ENCODE data around the gene NXPH3.

NXPH3 gene

GRCh38 chr17:49580055-49580721 is 4.5 kb downstream of the NXPH3 start:
- no peak overlapping the region for H3K4me3 ChIP-seq (ENCODE audit: control insufficient read depth, low read depth, low read length)
- no peak for DNase-seq (ENCODE audit: low read depth)
- TF ChIP-seq CTCF (IDR thresholded peaks at IDR 0.05; ENCODE audit: control insufficient read depth, insufficient read depth, low read depth, low read length, missing control alignments) = no peak

GRCh38 chr17:49580981-49581647 is 5.4 kb downstream of the NXPH3 start:
- no peak for TF ChIP-seq CTCF (IDR thresholded peaks at IDR 0.05; ENCODE audit: control insufficient read depth, insufficient read depth, low read depth, low read length, missing control alignments)

DNA sequence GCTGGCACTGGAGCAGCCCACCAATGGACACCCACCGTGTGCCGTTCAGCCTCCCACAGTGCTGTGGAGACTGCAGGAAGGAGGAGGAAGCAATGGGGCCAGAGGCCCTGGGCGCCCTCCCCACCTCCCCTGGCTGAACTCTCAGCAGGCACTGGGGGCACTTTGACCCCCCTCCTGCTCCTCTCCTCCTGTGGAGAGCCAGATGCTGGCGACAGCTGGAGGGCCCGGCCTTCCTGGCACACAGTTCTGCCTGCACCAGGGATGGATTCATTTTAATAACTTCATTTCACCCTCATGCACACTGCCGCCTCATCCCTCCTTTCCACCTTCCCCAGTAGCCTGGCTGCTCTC is 6.0 kb downstream of the NXPH3 start:
- no peak overlapping the region for H3K4me3 ChIP-seq (ENCODE audit: control insufficient read depth, low read depth, low read length)
- TF ChIP-seq CTCF (IDR thresholded peaks at IDR 0.05; ENCODE audit: control insufficient read depth, insufficient read depth, low read depth, low read length, missing control alignments) = no peak
- DNase-seq (ENCODE audit: low read depth) = no peak

More at GRCh38 chr17:49580981-49581647, 5.4 kb downstream of the NXPH3 start:
- no peak overlapping the region for H3K4me3 ChIP-seq (ENCODE audit: control insufficient read depth, low read depth, low read length)
- no peak for DNase-seq (ENCODE audit: low read depth)

DNA sequence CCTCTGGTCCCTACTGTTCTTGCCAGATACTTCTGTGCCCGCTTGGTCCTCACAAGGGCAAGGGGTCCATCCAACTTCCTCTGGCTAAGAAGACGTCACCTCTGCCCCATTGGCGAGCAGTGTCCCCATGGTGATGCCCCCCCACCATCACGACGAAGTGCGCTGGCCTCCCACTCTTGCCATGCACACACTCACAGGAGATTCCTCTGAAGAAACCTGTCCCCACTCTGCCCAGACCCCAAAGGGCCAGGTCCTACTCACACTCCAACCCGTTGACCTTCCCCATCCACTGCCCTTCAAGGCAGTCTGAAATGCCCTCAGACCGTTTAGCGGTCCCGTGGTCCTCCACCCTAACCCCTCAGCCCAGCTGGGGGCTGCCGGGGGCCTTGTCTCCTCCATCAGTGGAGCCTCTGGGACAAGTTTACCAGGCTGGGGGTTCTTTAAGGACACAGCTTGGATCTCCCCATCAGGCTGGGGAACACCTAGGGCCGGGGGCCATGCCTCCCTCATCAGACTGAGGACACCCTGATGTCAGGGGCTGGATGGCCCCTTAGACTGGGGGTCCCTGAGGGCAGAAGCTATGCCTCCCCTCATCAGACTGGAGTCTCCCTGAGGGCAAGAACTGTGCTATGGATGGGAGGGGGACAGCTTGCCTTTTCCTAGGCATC is 6.5 kb downstream of the NXPH3 start:
- no peak overlapping the region for H3K4me3 ChIP-seq (ENCODE audit: control insufficient read depth, low read depth, low read length)
- TF ChIP-seq CTCF (IDR thresholded peaks at IDR 0.05; ENCODE audit: control insufficient read depth, insufficient read depth, low read depth, low read length, missing control alignments) = no peak
- DNase-seq (ENCODE audit: low read depth) = no peak

GRCh38 chr17:49582789-49583188 is 7.1 kb downstream of the NXPH3 start:
- TF ChIP-seq CTCF (IDR thresholded peaks at IDR 0.05; ENCODE audit: control insufficient read depth, insufficient read depth, low read depth, low read length, missing control alignments) = no peak
- DNase-seq (ENCODE audit: low read depth) = no peak
- no peak overlapping the region for H3K4me3 ChIP-seq (ENCODE audit: control insufficient read depth, low read depth, low read length)

GRCh38 chr17:49583226-49583625 is 7.6 kb downstream of the NXPH3 start:
- no peak for TF ChIP-seq CTCF (IDR thresholded peaks at IDR 0.05; ENCODE audit: control insufficient read depth, insufficient read depth, low read depth, low read length, missing control alignments)
- H3K4me3 ChIP-seq (ENCODE audit: control insufficient read depth, low read depth, low read length) = no peak overlapping the region
- DNase-seq (ENCODE audit: low read depth) = no peak

Data from AG09309 (cell line).